Activated T-cell treated with anti-CD3 and anti-CD28 coated beads, Interleukin-2, amount 50 U/mL, for 72 hours (primary cell): ENCODE measurements around the gene BRS3. TPM values are rescaled to one million over a fixed set of nuclear protein-coding genes. Genes with fewer than 3 reads are reported as not detected.

ENCODE experiments used
- ATAC-seq, 2 donors: fragments of 150-1000 bp; cut with Tn5 transposase; replicated peaks in 1 of 2; 2 replicates each; pipeline ENCODE4 v1.10.0; 2021; ENCODE audit warnings: moderate library complexity in 2 of 2, mild to moderate bottlenecking in 1 of 2
- DNase-seq, 2 donors: peaks; one replicate each; pipeline ENCODE4 v3.0.0; 2021 to 2022; ENCODE audit warnings: mixed read lengths in 1 of 2
- H3K27ac Mint-ChIP-seq: one replicate; pipeline ENCODE4 v1.8.0; 2022; ENCODE audit warnings: mild to moderate bottlenecking, moderate library complexity, mixed read lengths
- H3K27me3 Mint-ChIP-seq: one replicate; pipeline ENCODE4 v1.8.0; 2022; ENCODE audit warnings: low read depth, mixed read lengths
- H3K36me3 Mint-ChIP-seq, 2 donors: one replicate each; pipeline ENCODE4 v1.8.0; 2022; ENCODE audit warnings: mixed read lengths in 2 of 2, mild to moderate bottlenecking in 1 of 2; ENCODE audit not compliant: insufficient read depth in 2 of 2
- H3K4me1 Mint-ChIP-seq: one replicate; pipeline ENCODE4 v1.8.0; 2022; ENCODE audit warnings: low read depth, mixed read lengths
- H3K4me3 Mint-ChIP-seq, 2 donors: one replicate each; pipeline ENCODE4 v1.8.0; 2022; ENCODE audit warnings: mild to moderate bottlenecking in 2 of 2, mixed read lengths in 2 of 2, moderate library complexity in 2 of 2
- H3K9me3 Mint-ChIP-seq, 2 donors: one replicate each; pipeline ENCODE4 v1.8.0; 2022; ENCODE audit warnings: mixed read lengths in 2 of 2
- total RNA-seq, 2 donors: library from RNA; stranded (reverse); gene quantifications; one replicate each; pipeline ENCODE4 v1.2.3, GENCODE V29; 2022

BRS3 gene
- total RNA-seq, 2 donors from 2014 or later: not detected

GRCh38 chrX:136468391-136469103, 19.2 kb upstream of the BRS3 start:
- Mint-ChIP-seq H3K27ac (no peak overlapping the region), H3K9me3 (peaks cover 0 to 2% of the 10 kb centered on the region in 2 donors), H3K27me3 (peaks cover 13% of the 10 kb centered on the region), H3K4me3 (no peak overlapping the region), H3K36me3 (no peaks in the 10 kb centered on the region), H3K4me1 (no peaks in the 10 kb centered on the region)
- ATAC-seq (no peak), DNase-seq (no peak)

- no peaks in the 10 kb centered on the region for H3K4me1 Mint-ChIP-seq
- no peak for DNase-seq
- H3K27ac Mint-ChIP-seq: no peak overlapping the region
- ATAC-seq: no peak
- peaks cover 14% of the 10 kb centered on the region for H3K27me3 Mint-ChIP-seq
- H3K36me3 Mint-ChIP-seq: no peaks in the 10 kb centered on the region
- H3K4me3 Mint-ChIP-seq: no peak overlapping the region
- peaks cover 0 to 2% of the 10 kb centered on the region in 2 donors for H3K9me3 Mint-ChIP-seq
Measured at GRCh38 chrX:136473663-136474062, 14.1 kb upstream of the BRS3 start.

GRCh38 chrX:136475236-136475635, 12.5 kb upstream of the BRS3 start:
- Mint-ChIP-seq H3K27ac (no peak overlapping the region), H3K36me3 (no peaks in the 10 kb centered on the region), H3K27me3 (peaks cover 14% of the 10 kb centered on the region), H3K4me3 (no peak overlapping the region), H3K4me1 (no peaks in the 10 kb centered on the region), H3K9me3 (peaks cover 0 to 2% of the 10 kb centered on the region in 2 donors)
- ATAC-seq (no peak), DNase-seq (no peak)

- Mint-ChIP-seq H3K9me3 (peaks cover 0 to 2% of the 10 kb centered on the region in 2 donors), H3K36me3 (no peaks in the 10 kb centered on the region)
Measured at GRCh38 chrX:136476501-136476900, 11.2 kb upstream of the BRS3 start.

GRCh38 chrX:136477026-136477425, 10.7 kb upstream of the BRS3 start:
- no peak for DNase-seq

More at GRCh38 chrX:136476501-136476900, 11.2 kb upstream of the BRS3 start:
- Mint-ChIP-seq H3K4me1 (no peaks in the 10 kb centered on the region), H3K4me3 (no peak overlapping the region), H3K27ac (no peak overlapping the region), H3K27me3 (peaks cover 23% of the 10 kb centered on the region)
- no peak for ATAC-seq
- DNase-seq: no peak

GRCh38 chrX:136480383-136480782, 7.4 kb upstream of the BRS3 start:
- H3K27me3 Mint-ChIP-seq: peaks cover 34% of the 10 kb centered on the region
- DNase-seq: no peak
- no peaks in the 10 kb centered on the region for H3K9me3 Mint-ChIP-seq
- no peak for ATAC-seq
- H3K4me1 Mint-ChIP-seq: no peaks in the 10 kb centered on the region
- no peaks in the 10 kb centered on the region for H3K36me3 Mint-ChIP-seq
- H3K27ac Mint-ChIP-seq: no peak overlapping the region
- H3K4me3 Mint-ChIP-seq: no peak overlapping the region

More at GRCh38 chrX:136477026-136477425, 10.7 kb upstream of the BRS3 start:
- H3K4me1 Mint-ChIP-seq: no peaks in the 10 kb centered on the region
- peaks cover 21% of the 10 kb centered on the region for H3K27me3 Mint-ChIP-seq
- no peak overlapping the region for H3K4me3 Mint-ChIP-seq
- H3K36me3 Mint-ChIP-seq: no peaks in the 10 kb centered on the region
- no peak for ATAC-seq
- peaks cover 0 to 2% of the 10 kb centered on the region in 2 donors for H3K9me3 Mint-ChIP-seq
- no peak overlapping the region for H3K27ac Mint-ChIP-seq

GRCh38 chrX:136488706-136489105, 959 bp downstream of the BRS3 start:
- H3K27me3 Mint-ChIP-seq: peaks cover 77% of the 10 kb centered on the region
- no peaks in the 10 kb centered on the region for H3K9me3 Mint-ChIP-seq
- ATAC-seq: no peak
- H3K36me3 Mint-ChIP-seq: no peaks in the 10 kb centered on the region
- H3K4me1 Mint-ChIP-seq: no peaks in the 10 kb centered on the region
- no peak overlapping the region for H3K27ac Mint-ChIP-seq
- no peak for DNase-seq
- H3K4me3 Mint-ChIP-seq: no peak overlapping the region

- DNase-seq: no peak
- no peak overlapping the region for H3K4me3 Mint-ChIP-seq
- H3K27ac Mint-ChIP-seq: no peak overlapping the region
- peaks cover 51% of the 10 kb centered on the region for H3K27me3 Mint-ChIP-seq
- no peaks in the 10 kb centered on the region for H3K36me3 Mint-ChIP-seq
- ATAC-seq: no peak
- H3K4me1 Mint-ChIP-seq: no peaks in the 10 kb centered on the region
- no peaks in the 10 kb centered on the region for H3K9me3 Mint-ChIP-seq
Measured at GRCh38 chrX:136491832-136492231, 4.1 kb downstream of the BRS3 start.

- DNase-seq: no peak
- H3K27ac Mint-ChIP-seq: no peak overlapping the region
Measured at GRCh38 chrX:136493011-136493410, 5.3 kb downstream of the BRS3 start.

GRCh38 chrX:136495043-136495442, 7.3 kb downstream of the BRS3 start:
- H3K27me3 Mint-ChIP-seq: peaks cover 27% of the 10 kb centered on the region
- H3K4me3 Mint-ChIP-seq: no peak overlapping the region
- peaks cover 12% of the 10 kb centered on the region for H3K4me1 Mint-ChIP-seq
- ATAC-seq (no peak), DNase-seq (no peak)
- no peak overlapping the region for H3K27ac Mint-ChIP-seq
- H3K9me3 Mint-ChIP-seq: no peaks in the 10 kb centered on the region
- H3K36me3 Mint-ChIP-seq: no peaks in the 10 kb centered on the region

More at GRCh38 chrX:136493011-136493410, 5.3 kb downstream of the BRS3 start:
- ATAC-seq: no peak
- H3K27me3 Mint-ChIP-seq: peaks cover 47% of the 10 kb centered on the region
- H3K9me3 Mint-ChIP-seq: no peaks in the 10 kb centered on the region
- H3K4me3 Mint-ChIP-seq: no peak overlapping the region
- no peaks in the 10 kb centered on the region for H3K36me3 Mint-ChIP-seq
- no peaks in the 10 kb centered on the region for H3K4me1 Mint-ChIP-seq

GRCh38 chrX:136496186-136496763, 8.5 kb downstream of the BRS3 start:
- H3K27me3 Mint-ChIP-seq: peaks cover 15% of the 10 kb centered on the region
- ATAC-seq: no peak
- peaks cover 12% of the 10 kb centered on the region for H3K4me1 Mint-ChIP-seq

GRCh38 chrX:136496764-136497555, 9.2 kb downstream of the BRS3 start:
- H3K9me3 Mint-ChIP-seq: no peaks in the 10 kb centered on the region
- H3K27ac Mint-ChIP-seq: peak overlapping the region; percentile 92
- ATAC-seq (peak; percentile 84 to 86), DNase-seq (peak; percentile 86 to 88)
- H3K27me3 Mint-ChIP-seq: peaks cover 11% of the 10 kb centered on the region
- H3K4me3 Mint-ChIP-seq: peak overlapping the region; percentile 83 to 99
- H3K36me3 Mint-ChIP-seq: peaks cover 0 to 2% of the 10 kb centered on the region in 2 donors
- peaks cover 12% of the 10 kb centered on the region for H3K4me1 Mint-ChIP-seq

More at GRCh38 chrX:136496186-136496763, 8.5 kb downstream of the BRS3 start:
- Mint-ChIP-seq H3K4me3 (peak overlapping the region; percentile 83 to 94), H3K9me3 (no peaks in the 10 kb centered on the region), H3K36me3 (no peaks in the 10 kb centered on the region), H3K27ac (peak overlapping the region; percentile 92)
- no peak for DNase-seq

GRCh38 chrX:136497556-136498052, 9.9 kb downstream of the BRS3 start, which contains the start of gene HTATSF1:
TSS of gene HTATSF1 (plus strand) at chrX:136497592. CDS start at chrX:136497685, 93 bp downstream.
- peaks cover 12% of the 10 kb centered on the region for H3K4me1 Mint-ChIP-seq
- peak in 1 of 2 donors; percentile 3 for ATAC-seq
- peak within 1 kb of the TSS; percentile 98 for H3K27ac Mint-ChIP-seq
- H3K9me3 Mint-ChIP-seq: no peaks in the 10 kb centered on the region
- peaks cover 4% of the 10 kb centered on the region for H3K27me3 Mint-ChIP-seq
- peak within 1 kb of the TSS; percentile 83 to 99 for H3K4me3 Mint-ChIP-seq
- peaks cover 0 to 2% of the 10 kb centered on the region in 2 donors for H3K36me3 Mint-ChIP-seq
- DNase-seq: no peak
